HCT116 (cell line): Measurements from ENCODE around the gene LRRC4C. TPM values are rescaled to one million over a fixed set of nuclear protein-coding genes. Genes with fewer than 3 reads are reported as not detected.

Experiments used
- ATAC-seq: fragments of 200-7000 bp; cut with Tn5 transposase; 2 replicates; pipeline ENCODE4 v1.9.1; 2020; ENCODE audit warnings: mild to moderate bottlenecking, moderate library complexity
- BruUV-seq: library from RNA; stranded (reverse); fragments of 400-500 nt; replicated peaks from 2 replicates; lab custom pipeline; 2021; lab: Mats Ljungman, UMichigan
- CTCF ChIA-PET: fragments of 300-600 bp; sonication (Branson Sonifier 250); formaldehyde crosslinking; loops from one replicate; lab custom pipeline; 2021; ENCODE audit warnings: antibody characterized with exemption; lab: Charles Lee
- POLR2A ChIA-PET: fragments of 300-600, 350-600 bp; sonication (Branson Sonifier 250); formaldehyde crosslinking; loops from one replicate; lab custom pipeline; 2021; ENCODE audit warnings: antibody characterized with exemption; lab: Charles Lee
- RAD21 ChIA-PET, 2 experiments: fragments of 300-600 bp; sonication (Branson Sonifier 250); formaldehyde crosslinking; loops; one replicate each; lab custom pipeline; 2023; ENCODE audit warnings: low total read pairs in 2 of 2; ENCODE audit not compliant: uncharacterized antibody in 2 of 2, unreplicated experiment in 2 of 2, low non-redundant PET in 1 of 2; lab: Charles Lee
- DNase-seq: peaks from one replicate; pipeline ENCODE4 v3.0.0-alpha.2; 2010; ENCODE audit warnings: low read depth, low spot score
- H2AFZ ChIP-seq: fragments of 200-600 bp; shearing (Covaris generic), sonication (generic); 2 replicates; pipeline ENCODE4 v1.6.1; 2017; ENCODE audit warnings: low read depth, mixed run types, mixed read lengths, antibody characterized with exemption, low read length; ENCODE audit not compliant: poor library complexity, severe bottlenecking
- H3K27ac ChIP-seq: 2 replicates; pipeline ENCODE4 v1.5.1; 2012; ENCODE audit warnings: low read depth, low read length
- H3K27me3 ChIP-seq: fragments of 200-600 bp; sonication (generic); 2 replicates; pipeline ENCODE4 v1.6.1; 2016; ENCODE audit warnings: mixed run types, low read length, mixed read lengths; ENCODE audit not compliant: insufficient read depth
- H3K36me3 ChIP-seq, 2 experiments: fragments of 200-500 bp in 1 of 2; fragments of 200-600 bp in 1 of 2; sonication (Bioruptor generic) in 1 of 2; sonication (generic) in 1 of 2; 2 replicates each; pipeline versions ENCODE4 v1.5.1 to v1.6.1; 2014 to 2016; ENCODE audit warnings: low read length in 2 of 2, inconsistent platforms in 1 of 2, mixed read lengths in 1 of 2, mixed run types in 1 of 2; ENCODE audit not compliant: insufficient read depth in 2 of 2, control insufficient read depth in 1 of 2
- H3K4me1 ChIP-seq, 2 experiments: fragments of 200-600 bp in 1 of 2; sonication (generic) in 1 of 2; 2 replicates each; pipeline versions ENCODE4 v1.5.1 to v1.6.1; 2012 to 2017; ENCODE audit warnings: low read length in 2 of 2, inconsistent platforms in 1 of 2, mild to moderate bottlenecking in 1 of 2, mixed read lengths in 1 of 2, mixed run types in 1 of 2, moderate library complexity in 1 of 2; ENCODE audit not compliant: insufficient read depth in 2 of 2, control insufficient read depth in 1 of 2
- H3K4me2 ChIP-seq: fragments of 200-600 bp; sonication (generic); 2 replicates; pipeline ENCODE4 v1.6.1; 2017; ENCODE audit warnings: mixed run types, low read length, mixed read lengths
- H3K4me3 ChIP-seq, 2 experiments: fragments of 200-600 bp in 1 of 2; sonication (generic) in 1 of 2; replicated peaks in 1 of 2; 2 replicates each; pipeline ENCODE4 v1.5.1; 2011 to 2016; ENCODE audit warnings: low read length in 2 of 2, control low read depth in 1 of 2, low read depth in 1 of 2, mild to moderate bottlenecking in 1 of 2, mixed read lengths in 1 of 2, mixed run types in 1 of 2
- H3K79me2 ChIP-seq: fragments of 200-600 bp; sonication (generic); 2 replicates; pipeline ENCODE4 v1.6.1; 2017; ENCODE audit warnings: mild to moderate bottlenecking, mixed run types, low read length, moderate library complexity, mixed read lengths; ENCODE audit not compliant: insufficient read depth
- H3K9ac ChIP-seq: fragments of 200-600 bp; sonication (generic); 2 replicates; pipeline ENCODE4 v1.6.1; 2016; ENCODE audit warnings: low read length, mixed read lengths
- H3K9me2 ChIP-seq: fragments of 200-600 bp; sonication (generic), shearing (Covaris generic); 2 replicates; pipeline ENCODE4 v1.6.1; 2017; ENCODE audit warnings: mixed run types, mild to moderate bottlenecking, moderate library complexity; ENCODE audit not compliant: insufficient read depth
- H3K9me3 ChIP-seq, 2 experiments: fragments of 200-500 bp in 1 of 2; fragments of 200-600 bp in 1 of 2; sonication (Bioruptor generic) in 1 of 2; sonication (generic) in 1 of 2; 2 replicates each; pipeline ENCODE4 v1.6.1; 2014 to 2017; ENCODE audit warnings: low read length in 2 of 2, mixed read lengths in 2 of 2, inconsistent platforms in 1 of 2, low read depth in 1 of 2, mild to moderate bottlenecking in 1 of 2, mixed run types in 1 of 2, moderate library complexity in 1 of 2; ENCODE audit not compliant: control insufficient read depth in 1 of 2, insufficient read depth in 1 of 2
- H4K20me1 ChIP-seq: fragments of 200-600 bp; sonication (generic), shearing (Covaris generic); 2 replicates; pipeline ENCODE4 v1.6.1; 2017; ENCODE audit warnings: mixed run types, mild to moderate bottlenecking, moderate library complexity; ENCODE audit not compliant: insufficient read depth
- CBX3 ChIP-seq: IDR thresholded peaks from 2 replicates; pipeline ENCODE4 v1.6.1; 2012; ENCODE audit warnings: low read depth
- CEBPB ChIP-seq: IDR thresholded peaks from 2 replicates; pipeline ENCODE4 v1.6.1; 2012; ENCODE audit warnings: low read depth
- EGR1 ChIP-seq: IDR thresholded peaks from 2 replicates; pipeline ENCODE4 v1.6.1; 2012; ENCODE audit warnings: low read depth
- ELF1 ChIP-seq: IDR thresholded peaks from 2 replicates; pipeline ENCODE4 v1.6.1; 2012; ENCODE audit warnings: low read depth, borderline replicate concordance
- EZH2phosphoT487 ChIP-seq: fragments of 200-600 bp; IDR thresholded peaks from 2 replicates; pipeline ENCODE4 v1.6.1; 2018; ENCODE audit warnings: antibody characterized with exemption, borderline replicate concordance
- FOSL1 ChIP-seq: IDR thresholded peaks from 2 replicates; pipeline ENCODE4 v1.6.1; 2012; ENCODE audit warnings: low read depth
- JUND ChIP-seq: IDR thresholded peaks from 2 replicates; pipeline ENCODE4 v1.6.1; 2012
- POLR2A ChIP-seq: IDR thresholded peaks from 2 replicates; pipeline ENCODE4 v1.7.0; 2011; ENCODE audit warnings: borderline replicate concordance; ENCODE audit not compliant: insufficient read depth, insufficient read length; ENCODE audit errors: extremely low read depth
- POLR2AphosphoS5 ChIP-seq: IDR thresholded peaks from 2 replicates; pipeline ENCODE4 v1.6.1; 2011; ENCODE audit warnings: mild to moderate bottlenecking, low read depth, low read length, moderate library complexity
- RAD21 ChIP-seq: IDR thresholded peaks from 2 replicates; pipeline ENCODE4 v1.6.1; 2012; ENCODE audit warnings: low read depth, mild to moderate bottlenecking
- SIN3A ChIP-seq: IDR thresholded peaks from 2 replicates; pipeline ENCODE4 v1.6.1; 2012; ENCODE audit warnings: low read depth
- SP1 ChIP-seq: IDR thresholded peaks from 2 replicates; pipeline ENCODE4 v1.6.1; 2012; ENCODE audit warnings: low read depth
- SRF ChIP-seq: IDR thresholded peaks from 2 replicates; pipeline ENCODE4 v1.6.1; 2012; ENCODE audit warnings: low read depth
- ZFX ChIP-seq: fragments of 450-650 bp; IDR thresholded peaks from 2 replicates; pipeline ENCODE4 v1.6.1; 2017
- ZNF274 ChIP-seq: fragments of 200-500 bp; sonication (Bioruptor generic); IDR thresholded peaks from 2 replicates; pipeline ENCODE4 v1.6.1; 2014; ENCODE audit warnings: mild to moderate bottlenecking, low read depth, low read length, inconsistent platforms
- intact Hi-C: fragments of 100-400 bp; cut with micrococcal nuclease; formaldehyde crosslinking; loops from 2 replicates; pipeline ENCODE4 v1.10.0; 2022
- total RNA-seq: library from RNA; stranded (reverse); gene quantifications from one replicate; pipeline ENCODE4 v1.2.1, GENCODE V29; 2021; ENCODE audit not compliant: unreplicated experiment
- TF ChIP-seq, protein P1 (sequence below): IDR thresholded peaks from 2 replicates; pipeline ENCODE4 v1.6.1; 2012; ENCODE audit warnings: low read depth
- TF ChIP-seq, protein P2 (sequence below), 3 experiments: fragments of 200-600 bp in 1 of 3; sonication (generic) in 1 of 3; IDR thresholded peaks in 2 of 3; conservative IDR thresholded peaks in 1 of 3; 2 replicates each; pipeline ENCODE4 v1.5.1; 2012 to 2017; ENCODE audit warnings: low read depth in 2 of 3, low read length in 2 of 3, antibody characterized with exemption in 1 of 3, borderline replicate concordance in 1 of 3, control low read depth in 1 of 3, mild to moderate bottlenecking in 1 of 3, mixed read lengths in 1 of 3, mixed run types in 1 of 3, moderate library complexity in 1 of 3; ENCODE audit not compliant: insufficient read depth in 1 of 3
- TF ChIP-seq, protein P3 (sequence below): IDR thresholded peaks from 2 replicates; pipeline ENCODE4 v1.6.1; 2012
- TF ChIP-seq, protein P4 (sequence below): IDR thresholded peaks from 2 replicates; pipeline ENCODE4 v1.6.1; 2011; ENCODE audit warnings: mild to moderate bottlenecking, low read length, moderate library complexity; ENCODE audit not compliant: insufficient replicate concordance; ENCODE audit errors: extremely low read depth

Gene LRRC4C
- total RNA-seq, 1 experiment from 2014 or later, result not detected

DNA sequence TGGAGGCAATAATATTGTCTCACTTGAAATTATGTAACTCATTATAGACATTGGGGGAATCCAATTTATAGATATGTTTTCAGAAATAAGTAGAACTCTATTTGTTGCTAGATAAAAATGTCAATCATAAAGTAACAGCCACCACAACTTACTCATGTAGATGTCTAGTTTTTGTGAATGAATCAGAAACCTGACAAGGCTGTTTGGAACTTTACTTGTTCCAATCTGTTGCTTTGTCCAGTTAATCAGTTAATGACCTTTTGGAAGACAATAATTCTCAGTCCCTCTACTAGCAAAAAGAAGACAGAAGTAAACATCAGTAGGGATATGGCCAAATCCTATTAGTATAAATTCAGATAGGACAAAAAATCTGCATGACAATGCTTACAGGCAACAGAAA lies 1143.3 kb downstream of the LRRC4C start:
- Histone ChIP-seq H2AFZ (no peak overlapping the region), H3K4me3 (no peak overlapping the region), H3K27me3 (no peaks in the 10 kb centered on the region), H4K20me1 (no peaks in the 10 kb centered on the region), H3K27ac (no peak overlapping the region), H3K4me1 (no peaks in the 10 kb centered on the region), H3K36me3 (no peaks in the 10 kb centered on the region), H3K79me2 (no peaks in the 10 kb centered on the region), H3K9me2 (no peaks in the 10 kb centered on the region), H3K4me2 (no peak overlapping the region), H3K9me3 (peaks cover 6 to 8% of the 10 kb centered on the region in 2 experiments; a peak in 2 of 4 replicates), H3K9ac (no peak overlapping the region)
- TF ChIP-seq EZH2phosphoT487, result no peak
- no peak for TF ChIP-seq SIN3A
- no peak for TF ChIP-seq SP1
- no peak for TF ChIP-seq POLR2AphosphoS5
- TF ChIP-seq ZNF274, result no peak
- TF ChIP-seq, protein P1, sequence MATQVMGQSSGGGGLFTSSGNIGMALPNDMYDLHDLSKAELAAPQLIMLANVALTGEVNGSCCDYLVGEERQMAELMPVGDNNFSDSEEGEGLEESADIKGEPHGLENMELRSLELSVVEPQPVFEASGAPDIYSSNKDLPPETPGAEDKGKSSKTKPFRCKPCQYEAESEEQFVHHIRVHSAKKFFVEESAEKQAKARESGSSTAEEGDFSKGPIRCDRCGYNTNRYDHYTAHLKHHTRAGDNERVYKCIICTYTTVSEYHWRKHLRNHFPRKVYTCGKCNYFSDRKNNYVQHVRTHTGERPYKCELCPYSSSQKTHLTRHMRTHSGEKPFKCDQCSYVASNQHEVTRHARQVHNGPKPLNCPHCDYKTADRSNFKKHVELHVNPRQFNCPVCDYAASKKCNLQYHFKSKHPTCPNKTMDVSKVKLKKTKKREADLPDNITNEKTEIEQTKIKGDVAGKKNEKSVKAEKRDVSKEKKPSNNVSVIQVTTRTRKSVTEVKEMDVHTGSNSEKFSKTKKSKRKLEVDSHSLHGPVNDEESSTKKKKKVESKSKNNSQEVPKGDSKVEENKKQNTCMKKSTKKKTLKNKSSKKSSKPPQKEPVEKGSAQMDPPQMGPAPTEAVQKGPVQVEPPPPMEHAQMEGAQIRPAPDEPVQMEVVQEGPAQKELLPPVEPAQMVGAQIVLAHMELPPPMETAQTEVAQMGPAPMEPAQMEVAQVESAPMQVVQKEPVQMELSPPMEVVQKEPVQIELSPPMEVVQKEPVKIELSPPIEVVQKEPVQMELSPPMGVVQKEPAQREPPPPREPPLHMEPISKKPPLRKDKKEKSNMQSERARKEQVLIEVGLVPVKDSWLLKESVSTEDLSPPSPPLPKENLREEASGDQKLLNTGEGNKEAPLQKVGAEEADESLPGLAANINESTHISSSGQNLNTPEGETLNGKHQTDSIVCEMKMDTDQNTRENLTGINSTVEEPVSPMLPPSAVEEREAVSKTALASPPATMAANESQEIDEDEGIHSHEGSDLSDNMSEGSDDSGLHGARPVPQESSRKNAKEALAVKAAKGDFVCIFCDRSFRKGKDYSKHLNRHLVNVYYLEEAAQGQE, result no peak
- TF ChIP-seq, protein P2, sequence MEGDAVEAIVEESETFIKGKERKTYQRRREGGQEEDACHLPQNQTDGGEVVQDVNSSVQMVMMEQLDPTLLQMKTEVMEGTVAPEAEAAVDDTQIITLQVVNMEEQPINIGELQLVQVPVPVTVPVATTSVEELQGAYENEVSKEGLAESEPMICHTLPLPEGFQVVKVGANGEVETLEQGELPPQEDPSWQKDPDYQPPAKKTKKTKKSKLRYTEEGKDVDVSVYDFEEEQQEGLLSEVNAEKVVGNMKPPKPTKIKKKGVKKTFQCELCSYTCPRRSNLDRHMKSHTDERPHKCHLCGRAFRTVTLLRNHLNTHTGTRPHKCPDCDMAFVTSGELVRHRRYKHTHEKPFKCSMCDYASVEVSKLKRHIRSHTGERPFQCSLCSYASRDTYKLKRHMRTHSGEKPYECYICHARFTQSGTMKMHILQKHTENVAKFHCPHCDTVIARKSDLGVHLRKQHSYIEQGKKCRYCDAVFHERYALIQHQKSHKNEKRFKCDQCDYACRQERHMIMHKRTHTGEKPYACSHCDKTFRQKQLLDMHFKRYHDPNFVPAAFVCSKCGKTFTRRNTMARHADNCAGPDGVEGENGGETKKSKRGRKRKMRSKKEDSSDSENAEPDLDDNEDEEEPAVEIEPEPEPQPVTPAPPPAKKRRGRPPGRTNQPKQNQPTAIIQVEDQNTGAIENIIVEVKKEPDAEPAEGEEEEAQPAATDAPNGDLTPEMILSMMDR (IDR thresholded peaks at IDR 0.05 in 2 of 3, conservative IDR thresholded peaks at IDR 0.05 in 1 of 3; ENCODE audit: borderline replicate concordance in 1 of 3, insufficient read depth in 1 of 3, low read depth in 2 of 3, low read length in 2 of 3), result no peak
- no peak for TF ChIP-seq EGR1
- no peak for TF ChIP-seq ELF1
- no peak for TF ChIP-seq POLR2A
- TF ChIP-seq FOSL1, result no peak
- TF ChIP-seq SRF, result no peak
- TF ChIP-seq, protein P3, sequence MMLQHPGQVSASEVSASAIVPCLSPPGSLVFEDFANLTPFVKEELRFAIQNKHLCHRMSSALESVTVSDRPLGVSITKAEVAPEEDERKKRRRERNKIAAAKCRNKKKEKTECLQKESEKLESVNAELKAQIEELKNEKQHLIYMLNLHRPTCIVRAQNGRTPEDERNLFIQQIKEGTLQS, result no peak
- no peak for TF ChIP-seq RAD21
- TF ChIP-seq ZFX, result no peak
- TF ChIP-seq, protein P4, sequence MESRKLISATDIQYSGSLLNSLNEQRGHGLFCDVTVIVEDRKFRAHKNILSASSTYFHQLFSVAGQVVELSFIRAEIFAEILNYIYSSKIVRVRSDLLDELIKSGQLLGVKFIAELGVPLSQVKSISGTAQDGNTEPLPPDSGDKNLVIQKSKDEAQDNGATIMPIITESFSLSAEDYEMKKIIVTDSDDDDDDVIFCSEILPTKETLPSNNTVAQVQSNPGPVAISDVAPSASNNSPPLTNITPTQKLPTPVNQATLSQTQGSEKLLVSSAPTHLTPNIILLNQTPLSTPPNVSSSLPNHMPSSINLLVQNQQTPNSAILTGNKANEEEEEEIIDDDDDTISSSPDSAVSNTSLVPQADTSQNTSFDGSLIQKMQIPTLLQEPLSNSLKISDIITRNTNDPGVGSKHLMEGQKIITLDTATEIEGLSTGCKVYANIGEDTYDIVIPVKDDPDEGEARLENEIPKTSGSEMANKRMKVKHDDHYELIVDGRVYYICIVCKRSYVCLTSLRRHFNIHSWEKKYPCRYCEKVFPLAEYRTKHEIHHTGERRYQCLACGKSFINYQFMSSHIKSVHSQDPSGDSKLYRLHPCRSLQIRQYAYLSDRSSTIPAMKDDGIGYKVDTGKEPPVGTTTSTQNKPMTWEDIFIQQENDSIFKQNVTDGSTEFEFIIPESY, result no peak
- no peak for TF ChIP-seq CBX3
- no peak for TF ChIP-seq JUND
- TF ChIP-seq CEBPB, result no peak
- no peak for DNase-seq
- BruUV-seq, result no TSS peak
- RAD21 ChIA-PET, result no interaction called here
- no peak for ATAC-seq
- POLR2A ChIA-PET, result no interaction called here
- intact Hi-C loops, result no loop called here
- CTCF ChIA-PET, result no interaction called here
